Measurements from ENCODE around the gene HOMER2. TPM values are rescaled to one million over a fixed set of nuclear protein-coding genes. Genes with fewer than 3 reads are reported as not detected.
A peak's percentile ranks its signal among the peaks of the same experiment; 100 is the strongest.
"Not testable (repeated sequence)": the region's sequence is repeated elsewhere in the genome, so short reads cannot be mapped to it uniquely, and the experiment has no call there.

HOMER2 gene
- total RNA-seq, 1 experiment from 2014 or later, result 49.4 TPM

DNA sequence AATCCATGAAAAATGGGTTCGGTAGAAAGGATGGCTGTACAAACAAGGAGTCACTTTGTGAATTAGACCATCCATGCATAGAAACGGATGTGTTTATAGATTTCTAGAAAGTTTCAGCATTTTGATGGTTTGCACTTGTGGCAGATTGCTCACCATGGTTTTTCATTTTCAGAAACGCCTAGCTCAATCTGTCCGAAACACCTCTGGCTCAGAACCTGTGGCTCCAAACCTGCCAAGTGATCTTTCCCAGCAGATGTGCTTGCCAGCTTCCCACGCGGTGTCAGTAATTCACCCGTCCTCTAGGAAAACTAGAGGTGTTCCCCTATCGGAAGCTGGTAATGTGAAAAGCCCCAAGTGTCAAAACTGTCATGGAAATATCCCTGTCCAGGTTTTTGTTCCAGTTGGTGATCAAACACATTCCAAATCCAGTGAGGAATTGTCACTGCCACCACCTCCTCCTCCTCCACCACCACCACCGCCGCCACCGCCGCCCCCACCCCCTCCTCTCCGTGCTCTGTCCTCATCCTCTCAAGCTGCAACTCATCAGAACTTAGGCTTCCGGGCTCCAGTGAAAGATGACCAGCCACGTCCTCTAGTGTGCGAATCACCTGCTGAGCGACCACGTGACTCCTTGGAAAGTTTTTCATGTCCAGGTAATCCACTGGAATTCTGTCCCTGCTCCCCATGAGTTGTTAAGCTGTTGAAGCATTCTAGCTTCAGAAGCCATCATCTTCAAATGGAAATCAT is 121.9 kb downstream of the HOMER2 start:
- Mint-ChIP-seq H3K4me3 (ENCODE audit: low read depth, unreplicated experiment) (no peak overlapping the region), H3K9me3 (ENCODE audit: low read depth, unreplicated experiment) (no peaks in the 10 kb centered on the region), H3K27me3 (ENCODE audit: unreplicated experiment) (no peaks in the 10 kb centered on the region), H3K27ac (ENCODE audit: unreplicated experiment) (no peak overlapping the region), H3K36me3 (ENCODE audit: insufficient read depth, unreplicated experiment) (peaks cover 90% of the 10 kb centered on the region), H3K4me1 (ENCODE audit: low read depth, unreplicated experiment) (peaks cover 25% of the 10 kb centered on the region)
- no peak for DNase-seq
- CTCF ChIA-PET, result no interaction called here
- intact Hi-C loops (cut with micrococcal nuclease; ENCODE audit: unreplicated experiment), result loop anchor here (10.0 kb wide), 1 partner anchor 154 kb away; the partner anchor contains the start of gene RAMAC
- TF ChIP-seq, protein P1, sequence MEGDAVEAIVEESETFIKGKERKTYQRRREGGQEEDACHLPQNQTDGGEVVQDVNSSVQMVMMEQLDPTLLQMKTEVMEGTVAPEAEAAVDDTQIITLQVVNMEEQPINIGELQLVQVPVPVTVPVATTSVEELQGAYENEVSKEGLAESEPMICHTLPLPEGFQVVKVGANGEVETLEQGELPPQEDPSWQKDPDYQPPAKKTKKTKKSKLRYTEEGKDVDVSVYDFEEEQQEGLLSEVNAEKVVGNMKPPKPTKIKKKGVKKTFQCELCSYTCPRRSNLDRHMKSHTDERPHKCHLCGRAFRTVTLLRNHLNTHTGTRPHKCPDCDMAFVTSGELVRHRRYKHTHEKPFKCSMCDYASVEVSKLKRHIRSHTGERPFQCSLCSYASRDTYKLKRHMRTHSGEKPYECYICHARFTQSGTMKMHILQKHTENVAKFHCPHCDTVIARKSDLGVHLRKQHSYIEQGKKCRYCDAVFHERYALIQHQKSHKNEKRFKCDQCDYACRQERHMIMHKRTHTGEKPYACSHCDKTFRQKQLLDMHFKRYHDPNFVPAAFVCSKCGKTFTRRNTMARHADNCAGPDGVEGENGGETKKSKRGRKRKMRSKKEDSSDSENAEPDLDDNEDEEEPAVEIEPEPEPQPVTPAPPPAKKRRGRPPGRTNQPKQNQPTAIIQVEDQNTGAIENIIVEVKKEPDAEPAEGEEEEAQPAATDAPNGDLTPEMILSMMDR (IDR thresholded peaks at IDR 0.05; ENCODE audit: unreplicated experiment), result no peak
- BruUV-seq (replicated peaks), result no TSS peak

DNA sequence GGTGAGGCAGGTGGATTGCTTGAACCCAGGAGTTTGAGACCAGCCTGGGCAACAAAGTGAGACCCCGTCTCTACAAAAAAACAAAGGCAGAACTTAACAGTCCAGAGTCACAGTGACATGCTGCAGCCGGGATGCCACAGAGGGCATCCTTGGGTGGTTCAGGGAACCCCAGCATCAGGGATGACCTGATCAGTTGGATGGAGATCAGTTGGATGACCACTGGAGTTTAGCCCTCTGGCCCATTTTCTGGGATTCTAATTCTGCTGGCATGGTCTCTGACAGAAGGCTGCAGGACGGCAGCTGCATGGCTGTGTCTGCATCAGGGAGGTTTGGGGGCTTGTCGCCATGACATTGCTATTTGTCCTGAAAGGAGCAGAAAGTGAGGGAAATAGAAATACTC is 123.3 kb downstream of the HOMER2 start:
- Mint-ChIP-seq H3K4me1 (ENCODE audit: low read depth, unreplicated experiment) (peaks cover 25% of the 10 kb centered on the region), H3K27ac (ENCODE audit: unreplicated experiment) (peak overlapping the region; percentile 43), H3K27me3 (ENCODE audit: unreplicated experiment) (no peaks in the 10 kb centered on the region), H3K4me3 (ENCODE audit: low read depth, unreplicated experiment) (no peak overlapping the region), H3K36me3 (ENCODE audit: insufficient read depth, unreplicated experiment) (peaks cover 84% of the 10 kb centered on the region), H3K9me3 (ENCODE audit: low read depth, unreplicated experiment) (no peaks in the 10 kb centered on the region)
- intact Hi-C loops (cut with micrococcal nuclease; ENCODE audit: unreplicated experiment), result no loop called here
- TF ChIP-seq, protein P1 (IDR thresholded peaks at IDR 0.05; ENCODE audit: unreplicated experiment), result no peak
- DNase-seq, result no peak
- no TSS peak for BruUV-seq (replicated peaks)
- CTCF ChIA-PET, result no interaction called here

GRCh38 chr15:82828075-82828474 is 124.4 kb downstream of the HOMER2 start:
- Mint-ChIP-seq H3K4me1 (ENCODE audit: low read depth, unreplicated experiment) (peaks cover 19% of the 10 kb centered on the region), H3K9me3 (ENCODE audit: low read depth, unreplicated experiment) (no peaks in the 10 kb centered on the region), H3K27ac (ENCODE audit: unreplicated experiment) (no peak overlapping the region), H3K27me3 (ENCODE audit: unreplicated experiment) (no peaks in the 10 kb centered on the region), H3K36me3 (ENCODE audit: insufficient read depth, unreplicated experiment) (peaks cover 73% of the 10 kb centered on the region), H3K4me3 (ENCODE audit: low read depth, unreplicated experiment) (no peak overlapping the region)
- DNase-seq, result no peak
- TF ChIP-seq, protein P1 (IDR thresholded peaks at IDR 0.05; ENCODE audit: unreplicated experiment), result no peak
- no TSS peak for BruUV-seq (replicated peaks)
- intact Hi-C loops (cut with micrococcal nuclease; ENCODE audit: unreplicated experiment), result no loop called here
- CTCF ChIA-PET, result interaction anchor here (0.6 kb wide), 1 partner anchor 1368 kb away, joined by 3 read pairs; no protein-coding TSS in a partner anchor

GRCh38 chr15:82823049-82823448 is 129.5 kb downstream of the HOMER2 start:
- no peak overlapping the region for H3K4me3 Mint-ChIP-seq (ENCODE audit: low read depth, unreplicated experiment)
- H3K27ac Mint-ChIP-seq (ENCODE audit: unreplicated experiment), result no peak overlapping the region
- no peaks in the 10 kb centered on the region for H3K4me1 Mint-ChIP-seq (ENCODE audit: low read depth, unreplicated experiment)
- CTCF ChIA-PET, result no interaction called here
- TF ChIP-seq, protein P1 (IDR thresholded peaks at IDR 0.05; ENCODE audit: unreplicated experiment), result no peak
- no TSS peak for BruUV-seq (replicated peaks)
- H3K27me3 Mint-ChIP-seq (ENCODE audit: unreplicated experiment), result no peaks in the 10 kb centered on the region
- H3K9me3 Mint-ChIP-seq (ENCODE audit: low read depth, unreplicated experiment), result peaks cover 2% of the 10 kb centered on the region
- DNase-seq, result no peak
- intact Hi-C loops (cut with micrococcal nuclease; ENCODE audit: unreplicated experiment), result no loop called here
- peaks cover 64% of the 10 kb centered on the region for H3K36me3 Mint-ChIP-seq (ENCODE audit: insufficient read depth, unreplicated experiment)

DNA sequence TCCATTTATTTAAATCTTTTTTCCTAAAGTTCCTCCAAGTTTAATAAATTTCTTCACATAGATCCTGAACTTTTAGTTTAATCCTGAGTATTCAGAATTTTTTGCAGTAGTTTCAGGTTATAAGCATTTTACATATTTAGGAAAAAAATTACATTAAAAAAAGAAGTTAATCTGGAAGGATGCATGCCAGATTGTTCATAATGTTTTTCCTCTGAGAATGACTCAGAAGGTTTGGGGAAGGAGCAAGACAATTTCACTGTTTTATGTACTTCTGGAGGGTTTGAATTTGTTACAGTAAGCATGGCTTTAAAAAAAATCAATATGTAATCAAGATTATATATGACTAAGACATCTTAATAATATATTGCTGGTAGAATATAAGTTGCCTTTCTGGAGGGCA is 130.7 kb downstream of the HOMER2 start:
- DNase-seq, CTCF ChIA-PET: not testable (repeated sequence)
- peaks cover 56% of the 10 kb centered on the region for H3K36me3 Mint-ChIP-seq (ENCODE audit: insufficient read depth, unreplicated experiment)

DNA sequence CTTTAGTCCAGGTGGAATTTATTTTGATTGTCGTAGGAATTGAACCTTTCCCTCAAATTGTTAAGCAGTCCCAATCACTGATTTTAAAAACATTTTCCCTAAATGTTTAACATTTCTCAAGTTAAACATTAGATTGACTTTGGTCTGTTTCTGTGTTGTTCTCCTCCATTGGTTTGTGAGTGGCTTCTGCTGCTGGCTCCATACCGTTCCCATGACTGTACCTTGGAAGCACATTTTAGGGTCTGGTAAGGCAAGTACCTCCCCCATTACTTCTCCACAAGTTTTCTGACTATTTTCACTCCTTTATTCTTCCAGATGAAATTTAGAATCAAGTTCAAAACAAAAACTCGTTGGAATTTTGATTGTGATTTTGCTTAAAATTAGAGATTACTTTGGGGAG is 131.1 kb downstream of the HOMER2 start:
- BruUV-seq (replicated peaks); DNase-seq; H3K4me3 Mint-ChIP-seq (ENCODE audit: low read depth, unreplicated experiment); H3K9me3 Mint-ChIP-seq (ENCODE audit: low read depth, unreplicated experiment); CTCF ChIA-PET; H3K27me3 Mint-ChIP-seq (ENCODE audit: unreplicated experiment); H3K4me1 Mint-ChIP-seq (ENCODE audit: low read depth, unreplicated experiment); H3K27ac Mint-ChIP-seq (ENCODE audit: unreplicated experiment); intact Hi-C loops (cut with micrococcal nuclease; ENCODE audit: unreplicated experiment): not testable (repeated sequence)
- H3K36me3 Mint-ChIP-seq (ENCODE audit: insufficient read depth, unreplicated experiment), result peaks cover 54% of the 10 kb centered on the region

More for the DNA sequence above, 130.7 kb downstream of the HOMER2 start:
- H3K4me3 Mint-ChIP-seq (ENCODE audit: low read depth, unreplicated experiment); H3K27ac Mint-ChIP-seq (ENCODE audit: unreplicated experiment); H3K9me3 Mint-ChIP-seq (ENCODE audit: low read depth, unreplicated experiment); H3K4me1 Mint-ChIP-seq (ENCODE audit: low read depth, unreplicated experiment); BruUV-seq (replicated peaks); H3K27me3 Mint-ChIP-seq (ENCODE audit: unreplicated experiment); intact Hi-C loops (cut with micrococcal nuclease; ENCODE audit: unreplicated experiment): not testable (repeated sequence)

All from Calu3 (cell line).